ENCODE results near the gene CALML3.

The CALML3 gene

GRCh38 chr10:5492322-5492855 is 32.4 kb upstream of the CALML3 start:
- DNase-seq = no peak

- no peak for DNase-seq
These were observed 31.7 kb upstream of the CALML3 start for GRCh38 chr10:5492929-5493576.

GRCh38 chr10:5493691-5494090 is 31.1 kb upstream of the CALML3 start:
- DNase-seq = no peak

DNA sequence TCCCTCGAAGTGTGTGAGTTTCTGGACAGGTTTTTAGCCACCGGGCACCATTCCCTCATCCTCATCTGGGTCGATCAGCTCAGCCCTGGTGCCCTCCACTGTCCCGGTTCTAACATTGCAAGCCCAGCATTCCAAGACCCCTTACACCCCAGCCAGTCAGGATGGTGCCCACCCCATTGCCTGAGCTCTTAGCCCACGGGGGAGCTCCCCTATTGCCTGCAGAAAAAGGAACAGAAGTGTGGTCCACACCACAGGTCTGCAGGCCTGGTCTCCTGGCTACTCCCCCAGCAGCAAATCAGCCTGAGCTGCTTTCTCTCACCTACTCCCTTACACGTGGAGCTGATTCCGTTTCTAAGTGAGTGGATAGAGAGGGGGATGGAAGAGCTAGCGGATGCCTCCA is 30.1 kb upstream of the CALML3 start:
- no peak for DNase-seq

GRCh38 chr10:5496261-5497250 is 28.2 kb upstream of the CALML3 start:
- no peak for DNase-seq

- no peak for DNase-seq
These were observed 27.5 kb upstream of the CALML3 start for GRCh38 chr10:5497289-5497688.

GRCh38 chr10:5497948-5498730 is 26.6 kb upstream of the CALML3 start:
- no peak for DNase-seq

- DNase-seq = no peak
These were observed 25.8 kb upstream of the CALML3 start for GRCh38 chr10:5498791-5499492.

DNA sequence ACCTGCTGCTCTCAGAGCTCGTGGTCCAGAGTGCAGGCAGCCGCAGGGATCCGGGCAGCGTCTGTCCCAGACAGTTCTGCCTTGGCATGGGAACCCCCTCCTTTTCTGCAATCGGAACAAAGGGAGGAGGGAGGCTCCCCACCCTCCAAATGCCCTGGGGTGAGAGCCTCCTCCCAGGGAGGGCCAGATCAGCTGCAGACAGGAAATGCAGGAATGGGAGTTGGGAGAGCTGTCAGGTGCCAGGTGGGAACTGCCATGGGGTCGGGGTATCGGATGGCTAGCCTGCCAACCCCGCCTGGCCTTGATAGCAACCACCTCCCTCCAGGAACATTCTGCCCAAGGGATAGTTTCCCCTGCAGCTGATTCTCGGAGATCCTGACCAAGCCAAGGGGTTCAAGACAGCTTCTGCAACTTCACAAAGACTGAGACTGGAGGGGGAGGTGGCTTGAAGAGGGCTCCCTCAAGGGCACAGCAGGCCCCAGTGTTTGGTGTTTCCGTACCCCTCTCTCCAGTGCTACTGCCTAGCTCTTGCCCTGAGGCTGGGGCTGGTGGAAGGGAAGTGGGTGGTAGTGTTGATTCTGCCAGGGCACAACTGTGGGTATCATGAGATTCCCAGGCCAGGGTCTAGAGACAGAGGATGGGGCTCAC is 25.1 kb upstream of the CALML3 start, which contains the start of gene CALML5:
TSS of gene CALML5 (minus strand) at position 78 of the 648 bp plus-strand sequence. CDS start 132 bp downstream, outside the sequence.
- DNase-seq = no peak

DNA sequence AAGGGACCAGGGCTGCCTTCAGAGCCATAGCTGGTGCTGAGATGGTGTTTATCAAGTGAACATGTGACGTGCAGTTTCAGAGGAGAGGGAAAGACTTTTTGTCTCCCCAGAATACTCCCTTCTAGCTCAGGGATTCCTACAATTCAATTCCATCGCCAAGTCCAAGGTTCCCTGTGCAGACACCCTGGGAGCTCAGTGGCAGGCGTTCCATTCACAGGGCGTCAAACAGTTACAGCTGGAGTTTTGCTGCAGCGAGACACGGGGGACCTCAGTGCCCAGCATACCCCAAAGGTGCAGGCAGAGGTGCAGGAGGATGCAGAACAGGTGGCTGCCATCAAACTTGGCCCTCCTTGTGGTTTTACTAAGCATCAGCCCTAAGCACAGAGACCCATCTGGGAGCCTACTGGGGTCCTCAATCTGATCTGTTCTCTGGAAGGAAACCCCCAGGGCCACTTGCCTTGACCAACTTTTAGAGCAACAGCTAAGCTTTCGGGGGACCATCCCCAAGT is 24.5 kb upstream of the CALML3 start:
- DNase-seq = no peak

DNA sequence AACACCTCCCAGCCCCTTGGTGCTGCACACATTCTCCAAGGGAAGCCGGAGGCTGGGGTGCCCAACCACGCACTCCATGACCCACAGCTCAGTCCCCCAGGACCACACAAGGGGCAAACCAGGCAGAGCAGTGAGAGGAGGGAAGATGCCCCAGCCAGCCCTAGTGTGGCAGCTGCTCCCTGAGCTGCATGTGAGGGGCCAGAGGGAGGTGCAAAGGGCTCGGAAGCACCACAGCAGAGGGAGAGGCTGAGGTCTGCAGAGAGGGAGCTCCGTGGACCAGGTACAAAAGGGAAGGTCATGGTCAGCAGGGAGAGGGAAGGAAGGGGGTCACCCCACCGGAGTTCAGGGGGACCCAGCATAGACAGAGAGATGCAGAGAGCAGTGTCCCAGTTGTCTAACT is 23.9 kb upstream of the CALML3 start:
- DNase-seq = no peak

GRCh38 chr10:5502061-5502521 is 22.7 kb upstream of the CALML3 start:
- DNase-seq = no peak

DNA sequence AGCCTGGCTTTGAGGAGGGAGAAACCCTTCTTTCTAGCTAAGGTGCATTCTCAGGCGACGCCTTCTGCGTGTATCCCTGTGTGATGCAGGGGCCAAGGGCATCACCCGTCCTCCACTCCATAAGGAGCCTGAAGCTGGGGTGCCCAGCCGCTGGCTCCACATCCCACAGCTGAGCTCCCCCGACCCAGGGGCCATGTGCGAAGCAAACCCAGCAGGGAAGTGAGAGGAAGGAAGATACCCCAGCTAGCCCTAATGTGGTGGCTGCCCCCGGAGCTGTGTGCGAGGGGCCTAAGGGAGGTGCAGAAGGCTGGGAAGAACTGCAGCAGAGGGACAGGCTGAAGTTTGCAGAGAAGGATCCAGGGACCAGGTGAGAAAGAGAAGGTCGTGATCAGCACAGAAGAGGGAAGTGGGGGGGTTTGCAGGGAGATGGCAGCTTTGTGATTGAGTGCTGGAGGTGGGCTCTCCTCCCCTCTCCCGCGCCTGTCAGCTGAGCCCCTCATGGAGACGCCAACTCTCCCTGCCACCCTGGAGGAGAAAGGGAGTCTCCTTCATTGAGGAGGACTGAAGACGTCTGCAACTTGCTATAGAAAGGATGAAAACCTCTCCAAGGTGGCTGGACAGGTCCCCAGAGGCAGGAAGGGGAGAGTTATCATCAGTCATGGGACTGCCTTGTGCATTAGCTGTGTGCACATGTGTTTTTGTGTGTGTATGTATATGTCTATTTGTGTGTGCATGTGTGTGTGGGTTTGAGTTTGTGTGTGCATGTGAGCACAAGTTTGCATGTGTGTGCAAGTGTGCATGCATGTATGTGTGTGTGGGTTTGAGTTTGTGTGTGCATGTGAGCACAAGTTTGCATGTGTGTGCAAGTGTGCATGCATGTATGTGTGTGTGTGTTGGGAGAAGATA is 21.9 kb upstream of the CALML3 start:
- no peak for DNase-seq

- no peak for DNase-seq
These were observed 21.3 kb upstream of the CALML3 start for GRCh38 chr10:5503477-5503835.

DNA sequence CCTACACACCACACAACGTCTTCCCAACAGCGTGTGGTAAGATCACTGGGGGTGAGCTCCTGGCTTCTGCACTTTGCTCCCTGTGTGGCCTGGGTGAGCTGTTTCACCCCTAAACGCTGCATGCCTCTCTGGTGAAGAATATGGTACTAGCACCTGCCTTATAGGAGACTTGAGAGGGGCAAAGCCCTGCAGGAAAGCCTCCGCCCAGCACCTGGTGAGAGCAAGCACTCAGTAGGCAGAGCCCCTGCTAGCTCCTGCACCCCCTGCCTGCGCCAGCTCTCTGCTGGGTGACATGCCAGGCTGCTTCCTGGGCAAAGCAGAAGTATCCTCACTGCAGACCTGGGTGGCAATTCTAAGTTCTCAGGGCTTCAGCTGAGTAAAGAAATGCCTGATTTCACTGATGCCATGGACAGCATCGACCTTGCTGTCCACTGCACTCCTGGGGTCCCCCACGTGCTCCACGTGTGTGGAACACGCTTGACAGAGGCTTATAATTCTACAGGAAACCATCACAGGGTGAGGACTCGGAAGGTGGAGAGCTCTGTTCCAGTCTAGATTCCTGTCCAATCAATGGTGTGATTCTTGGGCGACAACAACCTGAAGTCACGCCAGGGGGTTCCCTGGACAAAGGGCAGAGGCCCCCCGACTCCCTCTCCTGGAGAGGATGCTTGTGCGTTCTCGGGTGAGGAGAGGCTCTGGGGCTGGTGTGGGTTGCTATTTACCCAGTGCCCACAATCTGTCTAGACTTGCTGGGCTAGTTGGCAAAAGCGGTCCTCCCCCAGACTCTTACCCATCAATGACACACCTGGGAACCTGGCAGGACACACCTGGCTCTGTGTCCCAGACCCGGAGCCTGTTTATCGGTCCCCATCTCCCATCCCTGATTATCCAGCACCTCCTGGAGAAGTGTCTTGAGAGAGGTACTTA is 20.4 kb upstream of the CALML3 start:
- no peak for DNase-seq

DNA sequence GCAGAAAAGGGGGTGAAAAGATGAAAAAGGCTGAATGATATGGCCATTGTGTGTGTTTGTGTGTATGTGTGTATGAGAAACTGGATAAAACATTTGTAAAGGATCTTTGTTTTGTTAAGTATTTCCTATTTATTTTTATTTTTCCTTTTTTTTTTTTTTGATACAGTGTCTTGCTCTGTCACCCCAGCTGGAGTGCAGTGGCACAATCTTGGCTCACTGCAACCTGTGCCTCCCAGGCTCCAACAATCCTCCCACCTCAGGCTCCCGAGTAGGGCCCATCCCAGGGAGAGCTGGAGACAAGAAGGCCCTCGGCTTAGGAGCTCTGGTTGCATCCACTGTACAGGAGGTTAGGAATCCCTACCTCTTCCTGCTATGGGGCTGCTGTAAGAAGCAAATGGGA is 18.5 kb upstream of the CALML3 start:
- DNase-seq = no peak

DNA sequence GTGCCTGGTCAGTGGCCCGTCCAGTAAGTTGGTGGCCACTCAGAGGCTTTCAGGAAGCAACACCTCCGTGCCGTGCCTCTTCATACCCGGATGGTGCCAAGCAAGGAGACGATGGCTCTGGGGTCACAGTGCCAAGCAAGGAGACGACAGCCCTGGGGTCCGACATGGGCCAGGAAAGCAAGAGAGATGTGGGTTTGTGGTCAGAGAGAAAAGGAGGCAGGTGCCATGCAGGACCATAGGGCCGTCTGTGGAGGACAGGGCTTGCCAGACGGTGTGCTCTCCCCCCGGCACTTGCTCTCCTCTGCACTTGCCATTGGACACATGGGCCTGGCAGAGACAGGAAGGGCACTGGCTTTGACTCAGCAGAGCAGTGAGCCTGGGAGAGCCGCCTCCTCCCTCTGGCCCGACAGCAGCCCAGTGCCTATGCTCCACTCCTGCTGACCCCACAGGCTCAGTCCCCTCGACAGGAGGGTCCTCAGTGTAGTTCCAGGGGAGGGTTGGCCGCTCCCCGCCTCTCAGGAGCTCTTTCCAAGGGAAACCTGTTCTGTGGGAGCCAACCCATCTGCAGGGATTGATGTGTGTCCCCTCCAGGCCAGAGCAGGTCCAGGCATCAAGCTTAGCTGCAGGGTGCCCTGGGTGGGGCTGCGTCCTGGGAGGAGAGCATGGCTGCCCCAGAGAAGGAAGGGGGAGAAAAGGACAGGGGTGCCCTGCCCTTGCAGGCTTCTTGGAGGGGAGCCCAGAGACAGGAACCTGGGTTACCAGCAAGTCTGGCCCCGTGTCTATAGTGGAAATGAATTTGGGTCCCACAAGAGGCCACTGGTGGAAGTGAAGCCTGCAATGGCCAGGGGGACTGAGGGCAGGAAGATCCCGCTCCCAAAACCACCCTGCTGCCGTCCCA is 17.8 kb upstream of the CALML3 start:
- DNase-seq = no peak

DNA sequence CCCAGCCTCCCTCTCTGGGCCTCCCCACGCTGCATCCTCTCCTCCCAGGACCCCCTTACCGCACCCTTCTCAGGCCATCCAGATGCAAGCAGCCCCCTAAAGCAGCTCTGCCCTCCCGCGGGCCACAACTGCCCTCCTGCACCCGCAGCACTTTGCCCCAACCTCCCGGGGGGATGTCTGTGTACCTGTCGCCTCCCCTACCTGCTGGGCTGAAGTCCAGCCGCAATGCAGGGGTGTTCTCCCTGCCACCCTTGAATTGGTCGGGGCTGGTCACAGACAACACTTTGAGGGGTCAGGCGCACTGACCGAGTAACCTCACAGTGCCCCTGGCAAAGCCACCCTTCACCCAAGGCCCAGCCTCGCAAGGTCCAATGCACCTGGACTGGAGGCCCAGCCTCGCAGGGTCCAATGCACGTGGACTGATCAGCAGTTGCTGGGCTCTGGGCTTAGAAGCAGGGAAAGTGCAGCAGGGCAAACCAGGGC is 17.1 kb upstream of the CALML3 start:
- DNase-seq = no peak
